Urinary bladder (tissue), 4 donors: ENCODE measurements around the gene MED14. TPM values are rescaled to one million over a fixed set of nuclear protein-coding genes. Genes with fewer than 3 reads are reported as not detected.

Experiments
- DNase-seq: peaks from one replicate; pipeline ENCODE4 v3.0.0-alpha.2; 2015; ENCODE audit errors: extremely low spot score
- H3K27ac ChIP-seq: one replicate; pipeline ENCODE4 v1.5.1; 2013; ENCODE audit warnings: low read depth, mild to moderate bottlenecking, moderate library complexity
- H3K36me3 ChIP-seq: one replicate; pipeline ENCODE4 v1.6.1; 2013; ENCODE audit warnings: mild to moderate bottlenecking, moderate library complexity; ENCODE audit not compliant: insufficient read depth
- H3K4me1 ChIP-seq: one replicate; pipeline ENCODE4 v1.6.1; 2013; ENCODE audit warnings: mild to moderate bottlenecking, moderate library complexity; ENCODE audit not compliant: insufficient read depth
- H3K4me3 ChIP-seq: one replicate; pipeline ENCODE4 v1.5.1; 2013; ENCODE audit warnings: low read depth, low read length
- WGBS: extraction: QIAGEN DNeasy Blood & Tissue Kit; methylation state at CpG from one replicate; pipeline ENCODE4 v1.1.7; 2013; 5-methylcytosine and 5-hydroxymethylcytosine counted together
- polyA plus RNA-seq: library from polyadenylated mRNA; stranded (reverse); fragments of 200-250 nt; gene quantifications from one replicate; pipeline ENCODE4 v1.2.3, GENCODE V29; 2013
- total RNA-seq: library from RNA; depleted of rRNA; stranded (reverse); fragments of >200 nt; gene quantifications from one replicate; pipeline ENCODE4 v1.2.3, GENCODE V29; 2014
- donor health status: healthy with polysubstance abuse.
- donor health status: healthy.

MED14 gene
- total and polyA plus RNA-seq, 2 donors: 21.4 to 66.7 TPM

DNA sequence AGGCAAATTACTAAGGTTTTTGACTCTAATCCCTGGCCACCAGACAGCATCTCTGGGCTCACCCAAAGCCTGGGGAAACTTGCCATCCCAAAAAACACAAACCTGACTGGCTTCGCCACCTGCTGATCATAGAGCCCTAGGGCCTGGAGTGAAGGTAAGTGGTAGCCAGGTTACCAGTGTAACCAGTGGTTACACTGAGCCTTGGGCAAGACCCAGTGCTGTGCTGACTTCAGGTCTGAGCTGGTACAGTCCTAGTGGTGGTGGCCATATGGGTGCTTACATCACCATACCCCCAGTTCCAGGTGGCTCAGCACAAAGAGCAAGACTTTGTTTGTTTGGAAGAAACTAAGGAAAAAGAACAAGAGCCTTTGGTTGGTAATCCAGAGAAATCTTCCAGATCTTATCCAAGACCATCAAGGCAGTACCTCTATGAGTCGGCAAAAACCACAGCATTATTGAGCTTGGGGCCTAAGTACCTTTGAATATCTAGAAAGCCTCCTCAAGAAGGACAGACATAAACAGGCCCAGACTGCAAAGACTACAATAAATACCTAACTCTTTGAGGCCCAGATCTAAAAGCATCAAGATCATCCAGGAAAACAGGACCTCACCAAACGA is 13.7 kb downstream of the MED14 start:
- Histone ChIP-seq H3K4me1 (no peaks in the 10 kb centered on the region), H3K27ac (no peak overlapping the region), H3K4me3 (no peak overlapping the region), H3K36me3 (no peaks in the 10 kb centered on the region)
- no peak for DNase-seq
- WGBS: 88% methylated on average over 3 of the region's 3 CpGs

DNA sequence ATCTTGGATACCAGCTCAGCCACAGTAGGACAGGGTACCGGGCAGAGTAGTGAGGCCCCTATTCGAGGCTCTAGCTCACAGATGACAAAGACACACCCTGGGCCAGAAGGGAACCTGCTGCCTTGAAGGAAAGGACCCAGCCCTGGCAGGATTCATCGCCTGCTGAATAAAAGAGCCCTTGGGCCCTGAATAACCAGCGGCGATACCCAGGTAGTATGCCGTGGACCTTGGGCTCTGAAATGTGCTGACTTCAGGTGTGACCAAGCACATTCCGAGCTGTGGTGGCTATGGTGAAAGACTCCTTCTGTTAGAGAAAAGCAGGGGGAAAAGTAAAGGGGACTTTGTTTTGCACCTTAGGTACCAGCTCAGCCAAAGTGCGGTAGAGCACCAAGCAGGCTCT is 14.6 kb downstream of the MED14 start:
- no peak overlapping the region for H3K27ac ChIP-seq
- H3K4me1 ChIP-seq: no peaks in the 10 kb centered on the region
- H3K36me3 ChIP-seq: no peaks in the 10 kb centered on the region
- WGBS: 97% methylated on average over 8 of the region's 8 CpGs
- DNase-seq: no peak
- H3K4me3 ChIP-seq: no peak overlapping the region

GRCh38 chrX:40720339-40720738 is 15.0 kb downstream of the MED14 start:
- no peaks in the 10 kb centered on the region for H3K36me3 ChIP-seq
- no peak for DNase-seq
- H3K4me1 ChIP-seq: no peaks in the 10 kb centered on the region
- no peak overlapping the region for H3K4me3 ChIP-seq
- WGBS: 94% methylated on average over 4 of the region's 4 CpGs
- H3K27ac ChIP-seq: no peak overlapping the region

- no peaks in the 10 kb centered on the region for H3K36me3 ChIP-seq
- H3K4me3 ChIP-seq: no peak overlapping the region
- no peak for DNase-seq
- H3K4me1 ChIP-seq: no peaks in the 10 kb centered on the region
- H3K27ac ChIP-seq: no peak overlapping the region
Observed at GRCh38 chrX:40719731-40720130, 15.6 kb downstream of the MED14 start.

DNA sequence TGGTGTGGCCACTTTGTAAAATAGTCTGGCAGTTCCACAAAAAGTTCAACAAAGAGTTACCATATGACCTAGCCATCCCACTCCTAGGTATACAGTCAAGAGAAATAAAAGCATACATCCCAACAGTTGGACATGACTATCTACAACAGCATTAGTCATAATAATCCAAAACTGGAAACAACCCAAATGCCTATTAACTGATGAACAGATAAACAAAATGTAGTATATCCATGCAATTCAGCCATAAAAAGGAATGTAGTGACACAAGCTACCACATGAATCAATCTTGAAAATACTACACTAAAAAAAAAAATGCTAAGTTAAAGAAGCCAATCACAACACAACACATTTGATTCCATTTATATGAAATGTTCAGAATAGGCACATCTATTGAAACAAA is 16.1 kb downstream of the MED14 start:
- Histone ChIP-seq H3K4me3 (no peak overlapping the region), H3K4me1 (no peaks in the 10 kb centered on the region), H3K27ac (no peak overlapping the region), H3K36me3 (no peaks in the 10 kb centered on the region)
- DNase-seq: no peak

GRCh38 chrX:40709395-40709794 is 25.9 kb downstream of the MED14 start:
- H3K4me3 ChIP-seq: no peak overlapping the region
- WGBS: 100% methylated on average over 1 of the region's 1 CpG
- DNase-seq: no peak
- no peaks in the 10 kb centered on the region for H3K36me3 ChIP-seq
- no peaks in the 10 kb centered on the region for H3K4me1 ChIP-seq
- H3K27ac ChIP-seq: no peak overlapping the region

DNA sequence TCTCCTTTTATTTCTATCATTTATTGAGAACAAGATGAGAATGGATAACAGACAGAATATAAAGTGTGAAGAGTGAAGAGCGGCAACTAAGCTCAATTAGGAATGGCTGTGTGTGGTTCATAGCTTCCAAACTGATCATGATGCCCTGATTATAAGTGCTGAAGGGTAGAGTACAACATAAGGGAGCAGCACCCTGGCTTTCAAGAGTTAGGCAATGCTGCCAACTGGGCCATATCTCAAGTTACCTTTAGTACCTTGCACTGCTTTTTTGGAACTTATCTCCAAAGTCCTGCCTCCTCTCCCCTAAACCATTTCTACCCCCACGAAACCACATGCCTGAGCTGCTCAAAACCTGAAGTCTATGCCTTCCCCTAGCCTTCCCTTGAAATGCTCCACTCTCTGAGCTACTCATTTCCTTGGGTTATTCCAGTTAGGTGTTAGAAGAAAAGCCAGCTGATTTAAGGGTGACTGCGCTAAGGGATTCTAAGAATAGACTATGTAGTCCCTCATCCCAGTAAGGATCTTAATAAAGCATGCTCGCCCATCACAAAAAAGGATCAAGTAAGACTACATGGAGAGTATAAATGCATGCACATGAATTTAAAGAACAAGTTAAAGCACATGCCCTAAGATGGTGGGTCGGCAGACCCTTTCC is 29.6 kb downstream of the MED14 start:
- H3K27ac ChIP-seq: no peak overlapping the region
- no peak for DNase-seq
- H3K36me3 ChIP-seq: no peaks in the 10 kb centered on the region
- H3K4me1 ChIP-seq: no peaks in the 10 kb centered on the region
- no peak overlapping the region for H3K4me3 ChIP-seq
- 96% methylated on average over 5 of the region's 5 CpGs for WGBS

DNA sequence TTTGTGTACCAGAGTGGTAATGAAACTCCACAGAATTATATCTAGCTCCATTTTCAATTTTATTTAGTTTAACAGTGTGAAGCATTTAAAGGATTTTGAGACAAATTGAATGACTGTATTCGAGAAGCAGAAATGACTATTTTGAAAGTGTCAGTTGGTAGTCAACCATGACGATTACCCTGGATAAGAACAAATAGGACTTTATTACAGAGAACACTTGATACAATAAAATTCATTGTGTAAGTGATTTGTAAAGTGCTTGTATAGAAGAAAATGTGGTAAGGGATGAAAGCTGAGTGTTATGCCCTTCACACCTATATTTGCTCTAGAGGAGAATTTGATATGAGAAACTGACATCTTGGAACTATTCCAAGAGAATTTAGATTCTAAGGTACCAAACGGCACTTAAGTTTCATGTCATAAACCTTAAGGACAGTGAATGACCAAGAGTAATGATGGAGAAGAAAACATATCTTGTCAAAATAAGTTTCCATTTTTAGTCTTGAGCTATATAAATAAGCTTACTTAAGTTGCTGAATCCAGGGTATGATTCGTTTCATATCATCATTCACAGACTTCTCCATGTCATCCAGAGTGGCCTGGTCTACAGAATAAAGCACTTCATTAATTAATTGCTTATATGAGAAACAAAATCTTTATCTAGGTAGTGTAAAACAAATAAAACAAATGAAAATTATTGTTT is 34.6 kb downstream of the MED14 start:
- DNase-seq: no peak
- Histone ChIP-seq H3K36me3 (no peaks in the 10 kb centered on the region), H3K27ac (no peak overlapping the region), H3K4me3 (no peak overlapping the region), H3K4me1 (no peaks in the 10 kb centered on the region)
- WGBS: 81% methylated on average over 4 of the region's 4 CpGs

DNA sequence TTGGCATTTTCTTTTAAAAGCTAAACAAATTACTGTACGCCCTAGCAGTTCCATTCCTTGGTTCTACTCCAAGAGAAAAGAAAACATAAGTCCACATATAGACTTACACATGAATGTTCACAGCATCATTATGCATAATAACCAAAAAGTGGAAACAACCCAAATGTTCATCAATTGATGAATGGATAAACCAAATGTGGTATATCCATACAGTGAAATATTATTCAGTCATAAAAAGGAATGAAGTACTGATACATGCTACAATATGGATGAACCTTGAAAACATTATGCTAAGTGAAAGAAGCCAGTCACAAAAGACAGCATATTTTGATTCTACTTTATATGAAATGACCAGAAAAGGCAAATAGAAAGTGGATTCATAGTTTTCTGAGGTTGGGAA is 36.5 kb downstream of the MED14 start:
- Histone ChIP-seq H3K36me3 (no peaks in the 10 kb centered on the region), H3K4me1 (no peaks in the 10 kb centered on the region), H3K4me3 (no peak overlapping the region), H3K27ac (no peak overlapping the region)
- WGBS: 72% methylated on average over 1 of the region's 1 CpG
- no peak for DNase-seq

- H3K27ac ChIP-seq: no peak overlapping the region
- H3K4me3 ChIP-seq: no peak overlapping the region
- no peak for DNase-seq
- 84% methylated on average over 1 of the region's 1 CpG for WGBS
- no peaks in the 10 kb centered on the region for H3K4me1 ChIP-seq
- no peaks in the 10 kb centered on the region for H3K36me3 ChIP-seq
Observed at GRCh38 chrX:40694802-40695201, 40.5 kb downstream of the MED14 start.

DNA sequence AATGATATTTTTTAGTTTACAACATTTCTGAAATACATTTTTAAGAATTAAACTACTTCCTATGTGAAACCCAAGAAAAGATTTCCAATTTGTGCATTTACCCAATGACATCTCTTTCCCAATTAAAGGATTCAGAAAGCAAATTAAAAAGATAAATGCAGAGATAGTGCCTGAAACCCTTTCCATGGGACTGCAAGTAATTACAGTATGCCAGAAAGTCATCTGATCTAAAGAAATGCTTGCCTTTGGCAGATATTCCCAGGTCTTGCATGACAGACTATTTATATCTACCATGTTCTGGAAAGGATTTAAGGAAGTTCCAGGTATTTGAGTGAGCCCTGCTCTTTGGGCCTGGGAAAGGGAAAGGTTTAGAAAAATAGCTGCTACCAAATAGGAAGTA is 46.4 kb downstream of the MED14 start:
- Histone ChIP-seq H3K4me3 (no peak overlapping the region), H3K27ac (no peak overlapping the region), H3K36me3 (peaks cover 1% of the 10 kb centered on the region), H3K4me1 (no peaks in the 10 kb centered on the region)
- DNase-seq: no peak

DNA sequence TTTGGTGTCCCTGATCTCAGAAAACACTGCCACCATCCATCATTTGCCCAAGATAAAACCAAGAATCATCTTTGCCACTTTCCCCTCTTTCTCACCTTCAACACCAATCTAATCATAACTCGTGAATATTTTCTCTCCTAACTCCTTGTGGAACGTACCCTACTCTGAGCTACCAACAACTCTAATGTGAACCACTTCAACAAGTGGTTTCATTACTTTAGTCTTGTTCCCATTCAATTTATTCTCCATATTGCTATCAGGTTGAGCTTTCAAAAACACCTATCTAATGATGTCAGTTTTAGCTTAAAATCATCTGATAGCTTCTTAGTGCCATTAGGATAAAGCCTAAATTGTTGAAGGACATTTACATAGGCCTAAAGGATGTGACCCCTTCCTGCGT is 48.2 kb downstream of the MED14 start:
- Histone ChIP-seq H3K4me1 (no peaks in the 10 kb centered on the region), H3K36me3 (peaks cover 1% of the 10 kb centered on the region), H3K27ac (no peak overlapping the region), H3K4me3 (no peak overlapping the region)
- WGBS: 96% methylated on average over 3 of the region's 3 CpGs
- DNase-seq: no peak

DNA sequence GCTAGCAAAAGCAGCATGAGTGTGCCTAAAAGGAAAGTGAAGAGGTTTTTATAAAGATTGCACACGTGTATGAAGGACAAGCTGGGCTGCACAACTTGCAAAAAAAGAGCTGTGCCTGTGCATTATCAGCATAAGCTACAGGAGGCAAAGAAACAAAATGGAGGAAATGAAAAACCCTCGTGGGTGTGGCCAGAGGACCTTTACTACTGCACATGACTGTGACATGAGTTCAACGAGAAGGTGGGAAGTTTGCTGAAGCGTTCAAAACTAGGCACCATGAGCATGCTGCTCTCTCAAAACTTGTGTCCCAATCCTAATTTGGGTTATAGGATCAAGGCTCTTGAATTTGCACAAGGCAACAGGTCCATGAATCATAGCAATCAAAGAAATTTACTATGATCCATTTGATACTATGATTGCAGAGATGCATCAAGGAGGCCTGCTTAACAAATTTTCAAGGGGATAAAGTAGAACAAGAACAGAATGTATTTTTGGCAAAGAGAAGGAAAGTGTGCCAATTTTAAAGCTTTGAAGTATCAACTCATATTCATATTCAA is 49.9 kb downstream of the MED14 start:
- H3K27ac ChIP-seq: no peak overlapping the region
- no peaks in the 10 kb centered on the region for H3K4me1 ChIP-seq
- no peak overlapping the region for H3K4me3 ChIP-seq
- 42% methylated on average over 4 of the region's 4 CpGs for WGBS
- H3K36me3 ChIP-seq: peaks cover 1% of the 10 kb centered on the region
- DNase-seq: no peak

GRCh38 chrX:40684092-40684491 is 51.2 kb downstream of the MED14 start:
- no peak overlapping the region for H3K4me3 ChIP-seq
- H3K4me1 ChIP-seq: no peaks in the 10 kb centered on the region
- peaks cover 1% of the 10 kb centered on the region for H3K36me3 ChIP-seq
- 97% methylated on average over 1 of the region's 1 CpG for WGBS
- no peak overlapping the region for H3K27ac ChIP-seq
- DNase-seq: no peak
